Measurements from ENCODE around the gene PNPLA7.

- no peak for TF ChIP-seq RXRA (IDR thresholded peaks at IDR 0.05; ENCODE audit: insufficient read depth, low read depth, low read length)
- no peak for TF ChIP-seq CBX5 (IDR thresholded peaks at IDR 0.05; ENCODE audit: low read depth, low read length)
- TF ChIP-seq BACH1 (IDR thresholded peaks at IDR 0.05; ENCODE audit: low read length): no peak
- TF ChIP-seq SP1 (IDR thresholded peaks at IDR 0.05; ENCODE audit: low read depth, low read length): no peak
- TF ChIP-seq POLR2A (IDR thresholded peaks at IDR 0.05; ENCODE audit: control extremely low read depth in 1 of 2, low read depth in 2 of 2, low read length in 2 of 2): no peak
- no peak for TF ChIP-seq USF2 (IDR thresholded peaks at IDR 0.05; ENCODE audit: low read length)
- TF ChIP-seq EZH2 (IDR thresholded peaks at IDR 0.05; ENCODE audit: low read depth, low read length, severe bottlenecking): no peak
- TF ChIP-seq EP300 (IDR thresholded peaks at IDR 0.05; ENCODE audit: borderline replicate concordance in 1 of 2, low read depth in 2 of 2, low read length in 2 of 2): no peak
- no peak for TF ChIP-seq TEAD4 (IDR thresholded peaks at IDR 0.05; ENCODE audit: low read depth, low read length)
- TF ChIP-seq CTCF (IDR thresholded peaks at IDR 0.05; ENCODE audit: control extremely low read depth in 1 of 3, insufficient read depth in 1 of 3, low read depth in 1 of 3, low read length in 3 of 3): no peak
- no peak for TF ChIP-seq MAFK (IDR thresholded peaks at IDR 0.05; ENCODE audit: low read depth, low read length)
- no peak for TF ChIP-seq CREB1 (IDR thresholded peaks at IDR 0.05)
- TF ChIP-seq RNF2 (IDR thresholded peaks at IDR 0.05; ENCODE audit: borderline replicate concordance, low read depth, low read length, missing control alignments, poor library complexity, severe bottlenecking): no peak
These were observed 119.3 kb downstream of the PNPLA7 start for GRCh38 chr9:137430723-137431415.

Data from H1 (cell line).